ENCODE results near the gene YWHAQ. TPM values are rescaled to one million over a fixed set of nuclear protein-coding genes. Genes with fewer than 3 reads are reported as not detected.

Gene YWHAQ
- total RNA-seq, 1 donor = 242 TPM

DNA sequence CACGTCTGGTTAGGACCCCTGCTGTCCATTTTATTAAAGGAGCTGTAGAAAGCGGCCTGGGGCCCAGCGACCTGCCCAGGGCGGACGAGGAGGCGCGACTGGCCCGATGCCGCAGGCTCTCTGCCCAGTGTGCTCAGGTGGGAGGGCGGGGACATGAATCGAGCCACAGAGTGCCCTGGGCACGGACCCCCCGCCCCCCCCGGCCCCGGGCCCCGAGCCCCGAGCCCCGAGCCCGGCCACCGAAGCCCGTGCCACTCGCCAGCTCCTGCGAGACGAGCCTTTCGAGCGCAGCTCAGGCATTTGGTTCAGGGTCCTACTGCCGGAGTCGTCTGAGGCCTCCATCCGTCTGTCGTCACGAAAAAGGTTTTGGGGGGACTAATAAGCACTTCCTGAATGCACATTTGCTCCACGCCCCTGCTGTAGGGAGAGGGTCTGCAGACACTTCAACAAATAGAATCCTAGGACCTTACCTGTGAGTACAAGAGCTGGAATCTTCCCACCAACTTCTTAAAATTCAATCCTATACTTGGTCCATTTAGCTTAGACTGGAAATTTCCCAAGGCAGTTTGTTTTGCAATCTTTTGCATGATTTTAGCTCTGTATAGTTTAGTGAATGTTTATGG lies 74.6 kb downstream of the YWHAQ start:
- H3K27me3 ChIP-seq (ENCODE audit: insufficient read depth, low read length) = no peaks in the 10 kb centered on the region
- H4K20me1 ChIP-seq (ENCODE audit: insufficient read depth, low read length) = peaks cover 15% of the 10 kb centered on the region
- peaks cover 47% of the 10 kb centered on the region for H3K4me1 ChIP-seq (ENCODE audit: insufficient read depth, low read length)
- no peaks in the 10 kb centered on the region for H3K9me3 ChIP-seq (ENCODE audit: low read depth, low read length)
- TF ChIP-seq, protein P1, sequence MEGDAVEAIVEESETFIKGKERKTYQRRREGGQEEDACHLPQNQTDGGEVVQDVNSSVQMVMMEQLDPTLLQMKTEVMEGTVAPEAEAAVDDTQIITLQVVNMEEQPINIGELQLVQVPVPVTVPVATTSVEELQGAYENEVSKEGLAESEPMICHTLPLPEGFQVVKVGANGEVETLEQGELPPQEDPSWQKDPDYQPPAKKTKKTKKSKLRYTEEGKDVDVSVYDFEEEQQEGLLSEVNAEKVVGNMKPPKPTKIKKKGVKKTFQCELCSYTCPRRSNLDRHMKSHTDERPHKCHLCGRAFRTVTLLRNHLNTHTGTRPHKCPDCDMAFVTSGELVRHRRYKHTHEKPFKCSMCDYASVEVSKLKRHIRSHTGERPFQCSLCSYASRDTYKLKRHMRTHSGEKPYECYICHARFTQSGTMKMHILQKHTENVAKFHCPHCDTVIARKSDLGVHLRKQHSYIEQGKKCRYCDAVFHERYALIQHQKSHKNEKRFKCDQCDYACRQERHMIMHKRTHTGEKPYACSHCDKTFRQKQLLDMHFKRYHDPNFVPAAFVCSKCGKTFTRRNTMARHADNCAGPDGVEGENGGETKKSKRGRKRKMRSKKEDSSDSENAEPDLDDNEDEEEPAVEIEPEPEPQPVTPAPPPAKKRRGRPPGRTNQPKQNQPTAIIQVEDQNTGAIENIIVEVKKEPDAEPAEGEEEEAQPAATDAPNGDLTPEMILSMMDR (IDR thresholded peaks at IDR 0.05; ENCODE audit: extremely low read depth, low read depth, low read length) = no peak
- H3K4me3 ChIP-seq (ENCODE audit: insufficient read depth, low read length) = peak overlapping the region; percentile 99
- DNase-seq (ENCODE audit: insufficient read length, low spot score, missing footprints) = no peak
- peak overlapping the region; percentile 72 for H2AFZ ChIP-seq (ENCODE audit: low read length)
- H3K79me2 ChIP-seq (ENCODE audit: insufficient read depth, low read length) = peaks cover 54% of the 10 kb centered on the region
- H3K4me2 ChIP-seq (ENCODE audit: insufficient read depth, low read length) = peak overlapping the region; percentile 94
- no peaks in the 10 kb centered on the region for H3K36me3 ChIP-seq (ENCODE audit: insufficient read depth, low read length)
- H3K27ac ChIP-seq (ENCODE audit: low read depth, low read length) = peak overlapping the region; percentile 93

DNA sequence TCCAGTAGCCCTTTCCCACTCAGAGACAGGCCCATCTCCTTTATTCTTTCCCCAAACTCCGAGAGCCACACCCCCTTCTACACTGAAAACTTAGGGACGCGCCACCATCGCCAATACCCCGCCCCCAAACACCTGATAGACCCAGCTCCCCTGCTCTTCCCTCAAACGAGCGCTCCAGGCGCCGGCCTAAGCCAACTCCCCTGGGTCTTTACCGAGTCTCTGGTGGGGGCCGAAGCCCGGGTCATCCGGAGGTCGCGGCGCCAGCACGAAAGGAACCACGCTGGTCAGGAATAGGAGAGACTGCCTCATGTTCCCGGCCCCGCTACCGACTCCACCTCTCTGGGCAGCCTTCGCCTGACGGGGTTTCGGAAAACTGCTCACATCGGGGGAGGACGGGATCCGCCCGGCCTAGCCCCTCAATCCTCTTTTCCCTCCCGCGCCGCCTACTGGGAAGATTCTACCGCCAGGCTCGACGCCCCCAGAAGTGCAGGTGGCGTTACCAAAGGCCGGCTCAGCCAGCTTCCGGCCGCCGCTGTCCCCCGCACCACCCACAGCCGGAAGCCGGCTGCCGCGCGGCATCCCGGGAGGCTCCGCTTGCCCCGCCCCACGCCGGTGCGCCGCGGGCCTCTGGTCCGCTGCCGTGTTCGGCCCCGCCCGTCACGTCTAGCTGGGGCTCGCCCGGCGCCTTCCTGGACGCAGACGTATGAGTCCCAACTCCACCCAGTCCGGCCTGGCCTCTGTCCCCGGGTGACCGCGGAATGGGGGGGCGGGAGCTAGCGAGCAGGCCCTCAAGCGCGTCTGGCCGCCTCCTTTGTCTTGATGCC lies 75.3 kb downstream of the YWHAQ start, which contains the start of gene ADAM17:
Gene ADAM17, minus strand, starts transcription at position 534 of the 824 bp plus-strand sequence. Its CDS starts 225 bp downstream, at position 309.
- peak; percentile 96 for DNase-seq (ENCODE audit: insufficient read length, low spot score, missing footprints)
- Histone ChIP-seq H3K27ac (ENCODE audit: low read depth, low read length) (peak within 1 kb of the TSS; percentile 93), H4K20me1 (ENCODE audit: insufficient read depth, low read length) (peaks cover 18% of the 10 kb centered on the region), H3K4me3 (ENCODE audit: insufficient read depth, low read length) (peak within 1 kb of the TSS; percentile 99), H3K4me1 (ENCODE audit: insufficient read depth, low read length) (peaks cover 47% of the 10 kb centered on the region), H3K4me2 (ENCODE audit: insufficient read depth, low read length) (peak within 1 kb of the TSS; percentile 100), H3K9me3 (ENCODE audit: low read depth, low read length) (no peaks in the 10 kb centered on the region), H3K27me3 (ENCODE audit: insufficient read depth, low read length) (no peaks in the 10 kb centered on the region), H3K79me2 (ENCODE audit: insufficient read depth, low read length) (peaks cover 61% of the 10 kb centered on the region), H2AFZ (ENCODE audit: low read length) (peak within 1 kb of the TSS; percentile 86), H3K36me3 (ENCODE audit: insufficient read depth, low read length) (no peaks in the 10 kb centered on the region)
- TF ChIP-seq, protein P1 (IDR thresholded peaks at IDR 0.05; ENCODE audit: extremely low read depth, low read depth, low read length) = peak; percentile 46

DNA sequence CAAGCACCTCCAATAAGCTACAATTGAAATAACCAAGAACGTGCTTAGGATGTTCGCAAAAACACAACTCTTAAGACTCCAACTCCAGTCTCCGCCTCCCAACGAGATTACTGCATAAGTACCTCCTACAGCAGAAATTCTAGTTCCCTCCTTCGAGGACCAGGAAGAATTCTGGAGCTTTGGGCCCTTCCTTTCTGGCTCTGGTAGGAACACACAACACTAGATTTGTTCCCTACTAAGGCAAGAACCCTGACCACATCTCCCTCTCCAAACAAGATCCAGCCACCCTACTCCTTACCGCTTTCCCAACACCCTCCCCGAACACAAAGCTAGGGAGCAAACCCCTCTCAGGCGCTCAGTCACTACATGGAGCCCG lies 75.9 kb downstream of the YWHAQ start:
- Histone ChIP-seq H2AFZ (ENCODE audit: low read length) (peak overlapping the region; percentile 86), H3K27ac (ENCODE audit: low read depth, low read length) (peak overlapping the region; percentile 93), H3K4me3 (ENCODE audit: insufficient read depth, low read length) (peak overlapping the region; percentile 99), H3K4me2 (ENCODE audit: insufficient read depth, low read length) (peak overlapping the region; percentile 100), H3K4me1 (ENCODE audit: insufficient read depth, low read length) (peaks cover 47% of the 10 kb centered on the region), H3K27me3 (ENCODE audit: insufficient read depth, low read length) (no peaks in the 10 kb centered on the region), H3K79me2 (ENCODE audit: insufficient read depth, low read length) (peaks cover 67% of the 10 kb centered on the region), H3K9me3 (ENCODE audit: low read depth, low read length) (no peaks in the 10 kb centered on the region), H4K20me1 (ENCODE audit: insufficient read depth, low read length) (peaks cover 22% of the 10 kb centered on the region), H3K36me3 (ENCODE audit: insufficient read depth, low read length) (no peaks in the 10 kb centered on the region)
- TF ChIP-seq, protein P1 (IDR thresholded peaks at IDR 0.05; ENCODE audit: extremely low read depth, low read depth, low read length) = no peak
- no peak for DNase-seq (ENCODE audit: insufficient read length, low spot score, missing footprints)

Measured in osteoblast (primary cell).